NCI-H446 (cell line): Measurements from ENCODE around the gene MZT2A.
"Not testable (repeated sequence)": the region's sequence is repeated elsewhere in the genome, so short reads cannot be mapped to it uniquely, and the experiment has no call there.

Experiments
- DNase-seq, 2 experiments: peaks; one replicate each; lab custom pipeline; 2025; lab: John Stamatoyannopoulos, UW

The MZT2A gene

DNA sequence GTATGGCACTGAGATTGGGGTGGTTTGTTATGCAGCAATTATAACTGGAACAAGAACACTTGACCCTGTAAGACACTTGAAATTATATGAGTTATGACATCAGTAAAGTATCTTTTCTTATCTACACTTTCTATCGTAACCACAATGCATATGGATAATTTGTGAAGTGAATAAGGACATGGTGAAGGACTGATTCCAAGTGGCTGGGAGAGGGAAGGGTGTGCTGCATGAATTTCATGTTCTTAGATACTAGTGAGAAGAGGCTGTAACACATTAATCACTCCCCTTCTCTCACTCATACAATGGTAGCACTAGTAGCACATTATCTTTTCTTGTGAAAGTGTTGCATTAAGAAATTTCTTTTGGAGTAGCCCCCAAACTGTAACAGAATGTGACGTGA, 37.3 kb downstream of the MZT2A start:
- DNase-seq: not testable (repeated sequence)

DNA sequence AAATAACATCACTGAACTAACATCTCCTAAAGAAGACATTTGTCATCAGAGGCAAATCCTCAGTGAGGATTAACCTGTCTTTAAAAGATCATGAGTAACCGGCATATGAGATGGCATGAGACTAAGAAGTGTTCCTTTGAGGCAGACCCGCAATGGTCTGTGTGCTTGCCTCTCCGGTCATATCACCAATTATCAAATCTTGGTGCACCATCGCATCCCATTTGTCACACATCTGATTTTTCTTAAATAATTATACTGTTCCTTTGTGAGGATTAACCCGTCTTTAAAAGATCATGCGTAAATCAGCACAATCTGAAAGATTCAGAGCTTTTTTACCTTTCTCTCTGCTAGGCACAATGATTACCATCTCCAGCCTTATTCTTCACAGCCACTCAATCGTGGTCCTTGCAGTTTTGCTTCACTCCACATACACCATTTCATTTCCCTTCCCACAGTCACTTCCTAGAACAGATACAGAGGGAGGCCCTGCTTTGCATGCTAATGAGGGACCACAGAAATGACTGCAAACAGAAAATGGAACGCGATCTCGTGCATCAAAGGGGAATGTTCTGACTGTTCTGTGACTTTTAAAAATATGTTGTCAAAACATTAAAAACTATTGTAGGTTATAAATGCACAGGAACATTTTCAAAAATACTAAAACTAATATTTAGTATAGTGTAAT, 40.8 kb downstream of the MZT2A start:
- not testable (repeated sequence) for DNase-seq

DNA sequence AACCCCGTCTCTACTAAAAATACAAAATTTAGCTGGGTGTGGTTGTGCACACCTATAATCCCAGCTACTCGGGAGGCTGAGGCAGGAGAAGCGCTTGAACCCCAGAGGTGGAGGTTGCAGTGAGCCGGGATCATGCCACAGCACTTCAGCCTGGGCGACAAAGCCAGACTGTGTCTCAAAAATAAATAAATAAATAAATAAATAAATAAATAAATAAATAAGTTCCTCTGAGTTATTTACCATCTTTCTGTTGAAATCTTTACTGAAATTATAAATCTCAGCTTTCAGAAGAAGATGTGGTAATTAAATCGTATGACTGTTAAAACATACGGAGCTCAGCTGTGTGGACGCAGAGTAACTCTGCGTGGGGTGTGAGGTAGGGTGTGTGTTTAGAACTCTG, 44.2 kb downstream of the MZT2A start:
- not testable (repeated sequence) for DNase-seq

DNA sequence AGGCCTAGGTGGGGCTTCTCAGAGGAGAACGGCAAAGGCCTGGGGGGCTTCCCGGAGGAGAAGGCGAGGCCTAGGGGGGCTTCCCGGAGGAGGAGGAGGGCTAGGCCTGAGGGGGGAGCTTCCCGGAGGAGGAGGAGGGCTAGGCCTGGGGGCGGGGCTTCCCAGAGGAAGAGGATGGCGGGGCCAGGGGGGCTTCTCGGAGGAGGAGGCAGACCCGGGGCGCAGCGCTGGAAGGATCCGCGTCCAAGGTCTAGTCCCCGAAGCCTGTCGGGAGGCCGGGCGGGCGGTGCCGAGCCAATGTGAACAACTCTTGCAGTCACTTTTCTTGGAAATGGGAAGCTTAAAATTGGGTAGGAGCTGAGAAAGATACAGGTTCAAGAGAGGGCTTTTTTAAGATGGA, 46.3 kb downstream of the MZT2A start:
- no peak for DNase-seq

DNA sequence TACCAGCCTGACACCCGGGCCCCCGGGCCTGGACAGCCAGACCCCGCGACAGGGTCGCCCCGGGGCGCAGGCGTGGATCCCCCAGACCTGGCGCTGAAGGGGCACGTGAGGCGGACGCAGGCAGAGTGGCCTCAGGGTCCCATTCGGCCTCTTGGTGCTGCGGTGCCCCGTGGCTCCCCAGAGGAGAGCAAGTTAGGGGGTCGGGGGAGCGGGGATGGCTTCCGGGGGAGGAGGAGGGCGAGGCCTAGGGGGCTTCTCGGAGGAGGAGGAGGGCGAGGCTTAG, 46.7 kb downstream of the MZT2A start:
- not testable (repeated sequence) for DNase-seq

DNA sequence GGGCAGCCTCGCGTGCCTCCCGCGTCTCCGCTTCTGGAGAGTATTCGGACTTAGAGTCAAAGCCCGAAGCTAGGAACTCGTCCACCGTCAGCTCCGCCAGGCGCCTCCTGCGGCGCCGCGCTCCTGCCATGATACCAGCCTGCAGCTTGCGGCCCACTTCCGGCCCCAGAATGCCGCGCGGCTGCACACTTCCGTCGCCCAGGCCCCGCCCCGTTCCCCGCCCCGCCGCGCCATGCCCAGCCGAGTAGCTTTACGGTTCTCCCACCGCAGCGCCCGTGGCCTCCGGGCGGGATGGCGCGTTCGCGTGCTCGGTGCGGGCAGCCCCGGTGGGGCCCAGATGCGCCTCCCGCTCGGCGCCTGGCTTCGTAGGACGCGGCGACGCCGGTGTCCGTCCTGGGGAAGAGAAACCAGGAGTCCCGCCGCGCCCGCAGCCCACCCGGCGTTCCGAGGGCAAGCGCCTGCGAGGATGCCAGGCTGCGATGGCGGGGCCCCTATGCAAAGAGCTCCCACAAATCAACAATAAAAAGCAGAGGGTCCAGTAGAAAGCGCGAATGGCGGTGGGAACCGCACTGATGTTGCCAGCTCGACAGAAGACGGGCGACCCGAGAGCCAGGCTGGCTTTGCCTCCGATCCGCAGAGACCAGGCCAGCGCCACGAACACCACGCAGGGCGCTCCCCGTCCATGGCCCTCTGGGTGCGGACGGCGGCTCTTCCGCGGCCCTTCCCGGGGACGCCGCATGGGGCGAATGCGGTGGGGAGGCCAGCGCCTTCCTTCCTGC, 47.3 kb downstream of the MZT2A start:
- DNase-seq: not testable (repeated sequence)

DNA sequence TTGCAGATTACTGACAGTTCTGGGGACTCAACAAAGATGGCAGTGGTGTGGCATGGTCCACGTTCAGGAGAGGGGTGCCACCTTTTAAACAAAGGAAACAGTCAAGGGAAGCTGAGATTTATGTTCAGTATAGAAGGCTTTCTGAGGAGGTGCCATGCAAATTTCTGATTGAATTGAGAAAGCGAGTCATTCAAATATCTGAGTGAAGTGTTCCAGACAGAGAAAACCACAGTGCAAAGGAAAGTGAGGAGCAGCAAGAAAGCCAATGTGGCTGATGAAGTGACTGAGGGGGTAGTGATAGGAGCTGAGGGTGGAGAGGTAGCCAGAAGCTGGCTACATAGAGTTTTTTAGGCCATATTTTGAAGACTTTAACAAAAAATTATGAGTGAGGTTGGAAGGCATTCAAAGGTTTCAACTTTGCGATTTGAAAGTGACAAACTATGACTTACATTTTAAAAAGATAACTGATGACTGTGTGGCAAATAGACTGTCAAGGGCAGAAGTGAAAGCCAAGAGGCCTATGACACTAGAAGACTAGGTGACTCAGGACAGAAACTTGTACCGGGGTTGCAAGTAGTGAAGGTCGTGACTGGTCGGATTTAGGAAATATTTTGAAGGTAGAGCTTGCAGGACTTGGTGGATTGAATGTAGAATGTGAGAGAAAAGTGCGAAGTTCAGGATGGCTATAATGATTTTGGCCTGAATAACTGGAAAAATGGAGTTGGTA, 51.3 kb downstream of the MZT2A start:
- not testable (repeated sequence) for DNase-seq
